Measurements from ENCODE around the gene FRK.

DNA sequence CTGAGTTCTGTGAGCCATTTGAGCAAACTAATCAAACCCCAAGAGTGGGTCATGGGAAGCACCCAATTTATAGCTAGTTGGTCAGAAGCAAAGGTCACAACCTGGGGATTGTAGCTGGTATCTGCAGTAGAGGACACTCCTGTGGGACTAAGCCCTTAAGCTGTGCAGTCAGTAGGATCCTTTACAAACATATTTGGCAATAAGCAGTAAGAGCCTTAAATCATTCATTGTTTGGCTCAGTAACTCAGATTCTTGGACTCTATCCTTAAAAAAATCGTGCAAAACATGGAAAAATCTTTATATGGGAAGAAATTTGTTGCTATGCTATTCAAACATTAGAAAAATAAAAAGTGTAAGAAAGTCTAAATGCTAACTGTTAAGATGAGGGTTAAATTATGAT is 29.9 kb downstream of the FRK start:
- TF ChIP-seq, protein P1, sequence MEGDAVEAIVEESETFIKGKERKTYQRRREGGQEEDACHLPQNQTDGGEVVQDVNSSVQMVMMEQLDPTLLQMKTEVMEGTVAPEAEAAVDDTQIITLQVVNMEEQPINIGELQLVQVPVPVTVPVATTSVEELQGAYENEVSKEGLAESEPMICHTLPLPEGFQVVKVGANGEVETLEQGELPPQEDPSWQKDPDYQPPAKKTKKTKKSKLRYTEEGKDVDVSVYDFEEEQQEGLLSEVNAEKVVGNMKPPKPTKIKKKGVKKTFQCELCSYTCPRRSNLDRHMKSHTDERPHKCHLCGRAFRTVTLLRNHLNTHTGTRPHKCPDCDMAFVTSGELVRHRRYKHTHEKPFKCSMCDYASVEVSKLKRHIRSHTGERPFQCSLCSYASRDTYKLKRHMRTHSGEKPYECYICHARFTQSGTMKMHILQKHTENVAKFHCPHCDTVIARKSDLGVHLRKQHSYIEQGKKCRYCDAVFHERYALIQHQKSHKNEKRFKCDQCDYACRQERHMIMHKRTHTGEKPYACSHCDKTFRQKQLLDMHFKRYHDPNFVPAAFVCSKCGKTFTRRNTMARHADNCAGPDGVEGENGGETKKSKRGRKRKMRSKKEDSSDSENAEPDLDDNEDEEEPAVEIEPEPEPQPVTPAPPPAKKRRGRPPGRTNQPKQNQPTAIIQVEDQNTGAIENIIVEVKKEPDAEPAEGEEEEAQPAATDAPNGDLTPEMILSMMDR (IDR thresholded peaks at IDR 0.05) = no peak
- no peak for TF ChIP-seq POLR2A (IDR thresholded peaks at IDR 0.05)
